ENCODE measurements around the gene C4orf36.
A peak's percentile ranks its signal among the peaks of the same experiment; 100 is the strongest.

Gene C4orf36

DNA sequence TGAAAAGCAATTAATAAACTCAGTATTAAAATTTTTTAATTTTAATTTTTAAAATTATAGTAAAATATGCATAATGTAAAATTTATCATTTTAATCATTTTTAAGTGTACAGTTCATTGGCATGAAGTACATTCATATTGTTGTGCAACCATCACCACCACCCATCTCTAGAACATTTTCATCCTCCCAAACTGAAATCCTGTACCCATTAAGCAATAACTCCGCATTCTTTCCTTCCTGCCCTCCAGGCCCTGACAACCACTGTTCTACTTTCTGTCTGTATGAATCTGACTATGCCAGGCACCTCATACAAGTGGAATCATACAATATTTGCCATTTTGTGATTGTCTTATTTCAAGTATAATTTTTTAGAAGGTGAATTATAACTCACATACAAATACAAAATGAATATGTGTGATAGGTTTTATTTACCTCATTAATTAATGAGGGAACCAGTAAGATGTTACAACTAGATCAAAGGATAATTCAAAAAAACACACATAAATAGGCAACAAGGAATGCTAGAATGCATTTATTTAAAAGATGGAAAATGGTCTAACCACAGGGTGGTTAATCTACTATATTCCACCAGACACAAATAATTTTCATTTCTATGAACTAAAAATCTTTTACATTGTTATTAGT lies 29.5 kb upstream of the C4orf36 start:
- TF ChIP-seq, protein P1, sequence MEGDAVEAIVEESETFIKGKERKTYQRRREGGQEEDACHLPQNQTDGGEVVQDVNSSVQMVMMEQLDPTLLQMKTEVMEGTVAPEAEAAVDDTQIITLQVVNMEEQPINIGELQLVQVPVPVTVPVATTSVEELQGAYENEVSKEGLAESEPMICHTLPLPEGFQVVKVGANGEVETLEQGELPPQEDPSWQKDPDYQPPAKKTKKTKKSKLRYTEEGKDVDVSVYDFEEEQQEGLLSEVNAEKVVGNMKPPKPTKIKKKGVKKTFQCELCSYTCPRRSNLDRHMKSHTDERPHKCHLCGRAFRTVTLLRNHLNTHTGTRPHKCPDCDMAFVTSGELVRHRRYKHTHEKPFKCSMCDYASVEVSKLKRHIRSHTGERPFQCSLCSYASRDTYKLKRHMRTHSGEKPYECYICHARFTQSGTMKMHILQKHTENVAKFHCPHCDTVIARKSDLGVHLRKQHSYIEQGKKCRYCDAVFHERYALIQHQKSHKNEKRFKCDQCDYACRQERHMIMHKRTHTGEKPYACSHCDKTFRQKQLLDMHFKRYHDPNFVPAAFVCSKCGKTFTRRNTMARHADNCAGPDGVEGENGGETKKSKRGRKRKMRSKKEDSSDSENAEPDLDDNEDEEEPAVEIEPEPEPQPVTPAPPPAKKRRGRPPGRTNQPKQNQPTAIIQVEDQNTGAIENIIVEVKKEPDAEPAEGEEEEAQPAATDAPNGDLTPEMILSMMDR (IDR thresholded peaks at IDR 0.05), result no peak
- no peak for DNase-seq (ENCODE audit: low spot score)
- no peak overlapping the region for H3K27ac ChIP-seq
- no peak overlapping the region for H3K4me3 ChIP-seq

DNA sequence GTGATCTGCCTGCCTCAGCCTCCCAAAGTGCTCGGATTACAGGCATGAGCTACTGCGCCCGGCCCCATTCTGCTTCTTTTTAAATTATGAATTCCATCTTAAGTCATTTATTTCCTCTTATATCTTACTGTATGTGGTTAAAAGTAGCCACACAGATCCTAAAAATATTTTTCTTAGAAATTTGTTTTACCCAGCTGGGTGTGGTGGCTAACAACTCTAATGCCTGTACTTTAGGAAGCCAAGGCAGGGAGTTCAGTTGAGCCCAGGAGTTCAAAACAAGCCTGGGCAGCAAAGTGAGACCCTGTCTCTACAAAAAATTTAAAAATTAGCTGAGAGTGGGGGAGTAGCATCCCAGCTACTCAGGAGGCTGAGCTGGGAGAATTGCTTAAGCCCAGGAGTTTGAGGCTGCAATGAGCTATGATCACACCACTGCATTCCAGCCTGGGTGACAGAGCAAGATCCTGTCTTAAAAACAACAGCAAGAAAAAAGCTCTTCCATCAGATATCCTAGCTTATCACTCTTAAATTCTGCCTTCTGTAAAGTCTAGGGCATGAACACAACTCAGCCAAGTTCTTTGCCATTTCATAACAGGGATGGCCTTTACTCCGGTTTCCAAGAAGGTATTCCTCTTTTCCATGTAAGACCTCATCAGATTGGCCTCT lies 27.5 kb upstream of the C4orf36 start:
- Histone ChIP-seq H3K27ac (no peak overlapping the region), H3K4me3 (no peak overlapping the region)
- DNase-seq (ENCODE audit: low spot score), result no peak
- TF ChIP-seq, protein P1 (IDR thresholded peaks at IDR 0.05), result no peak

- TF ChIP-seq, protein P1 (IDR thresholded peaks at IDR 0.05), result no peak
- H3K27ac ChIP-seq, result no peak overlapping the region
- DNase-seq (ENCODE audit: low spot score), result no peak
- H3K4me3 ChIP-seq, result no peak overlapping the region
These were observed 26.4 kb upstream of the C4orf36 start for GRCh38 chr4:86918539-86919072.

- TF ChIP-seq, protein P1 (IDR thresholded peaks at IDR 0.05), result no peak
- DNase-seq (ENCODE audit: low spot score), result peak; percentile 11
- Histone ChIP-seq H3K4me3 (no peak overlapping the region), H3K27ac (no peak overlapping the region)
These were observed 25.2 kb upstream of the C4orf36 start for GRCh38 chr4:86917212-86918039.

DNA sequence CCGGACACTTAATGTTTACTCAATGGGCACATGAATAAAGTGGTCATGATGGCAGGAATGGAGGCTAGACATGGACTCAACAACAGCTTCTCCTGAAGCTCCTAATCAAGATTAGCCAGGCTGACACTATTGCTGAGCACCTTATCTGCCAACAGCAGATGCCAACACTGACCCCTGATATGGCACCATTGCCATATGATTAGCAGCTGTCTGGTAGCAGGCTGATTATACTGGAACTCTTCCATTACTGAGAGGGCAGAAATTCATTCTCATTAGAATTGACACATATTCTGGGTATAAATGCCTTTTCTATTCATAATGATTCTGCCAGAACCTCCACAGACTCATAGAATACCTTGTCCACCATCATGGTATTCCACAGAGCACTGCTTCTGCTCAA lies 24.2 kb upstream of the C4orf36 start:
- peak; percentile 24 for DNase-seq (ENCODE audit: low spot score)
- no peak overlapping the region for H3K4me3 ChIP-seq
- TF ChIP-seq, protein P1 (IDR thresholded peaks at IDR 0.05), result no peak
- no peak overlapping the region for H3K27ac ChIP-seq

DNA sequence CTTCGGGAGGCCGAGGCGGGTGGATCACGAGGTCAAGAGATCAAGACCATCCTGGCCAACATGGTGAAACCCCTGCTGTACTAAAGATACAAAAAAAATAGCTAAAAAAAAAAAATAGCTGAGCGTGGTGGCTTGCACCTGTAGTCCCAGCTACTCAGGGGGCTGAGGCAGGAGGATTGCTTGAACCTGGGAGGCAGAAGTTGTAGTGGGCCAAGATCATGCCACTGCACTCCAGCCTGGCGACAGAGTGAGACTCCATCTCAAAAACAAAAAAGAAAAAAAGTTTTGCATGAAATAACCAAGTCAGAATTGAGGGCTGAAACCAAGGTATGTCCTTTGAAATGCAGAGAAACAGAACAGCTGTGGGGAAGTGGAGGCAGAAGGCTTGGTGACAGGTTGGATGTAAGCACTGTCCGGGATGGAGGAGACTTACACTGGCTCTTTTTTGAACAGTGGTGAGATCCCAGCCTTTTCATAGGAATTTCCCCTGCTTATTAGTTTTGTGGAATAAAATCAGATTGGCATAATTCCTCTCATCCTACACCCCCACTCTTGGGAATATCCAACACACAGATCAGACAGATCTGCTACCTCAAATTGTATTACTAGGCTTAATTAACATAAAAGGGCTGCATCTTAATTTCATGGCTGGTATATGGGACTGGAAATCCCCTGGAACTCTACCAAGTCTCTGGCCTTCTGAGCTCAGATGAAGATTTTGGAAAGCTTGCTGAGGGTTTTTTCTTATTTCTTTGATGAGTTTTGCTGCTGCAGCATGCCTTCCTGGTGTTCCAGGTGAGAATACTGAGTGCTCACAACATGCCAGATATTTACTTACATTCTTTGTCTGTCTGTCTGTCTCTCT lies 18.8 kb upstream of the C4orf36 start:
- Histone ChIP-seq H3K27ac (no peak overlapping the region), H3K4me3 (no peak overlapping the region)
- no peak for DNase-seq (ENCODE audit: low spot score)
- TF ChIP-seq, protein P1 (IDR thresholded peaks at IDR 0.05), result no peak
